ENCODE data around the gene C19orf85. TPM values are rescaled to one million over a fixed set of nuclear protein-coding genes. Genes with fewer than 3 reads are reported as not detected.

Gene C19orf85
- total and polyA plus RNA-seq, 9 donors: not detected

DNA sequence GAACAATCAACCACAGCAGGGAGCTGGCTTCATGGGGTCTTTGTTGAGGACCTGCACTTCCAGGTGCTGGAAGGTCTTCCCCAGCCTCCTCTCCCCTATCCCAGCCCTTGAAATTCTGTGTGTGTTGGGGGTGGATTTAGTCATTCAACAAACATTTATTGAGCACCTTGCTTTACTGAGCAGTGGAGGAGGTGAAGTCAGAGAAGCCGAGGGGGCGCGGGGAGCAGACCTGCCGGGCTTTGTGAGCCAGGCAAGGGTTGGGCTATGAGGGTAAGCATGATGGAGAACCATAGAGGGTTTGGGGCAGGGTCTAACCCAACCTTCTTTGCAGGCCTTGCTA lies 3.5 kb upstream of the C19orf85 start:
- no peak overlapping the region for H3K4me3 ChIP-seq
- intact Hi-C loops (cut with DNase I): loop anchor here in 2 of 4 donors (5.0 kb wide), 2 partner anchors 34 to 39 kb away; no protein-coding TSS in a partner anchor
- no peak for TF ChIP-seq EP300 (IDR thresholded peaks at IDR 0.05)
- TF ChIP-seq POLR2A (IDR thresholded peaks at IDR 0.05): no peak
- TF ChIP-seq, protein P1, sequence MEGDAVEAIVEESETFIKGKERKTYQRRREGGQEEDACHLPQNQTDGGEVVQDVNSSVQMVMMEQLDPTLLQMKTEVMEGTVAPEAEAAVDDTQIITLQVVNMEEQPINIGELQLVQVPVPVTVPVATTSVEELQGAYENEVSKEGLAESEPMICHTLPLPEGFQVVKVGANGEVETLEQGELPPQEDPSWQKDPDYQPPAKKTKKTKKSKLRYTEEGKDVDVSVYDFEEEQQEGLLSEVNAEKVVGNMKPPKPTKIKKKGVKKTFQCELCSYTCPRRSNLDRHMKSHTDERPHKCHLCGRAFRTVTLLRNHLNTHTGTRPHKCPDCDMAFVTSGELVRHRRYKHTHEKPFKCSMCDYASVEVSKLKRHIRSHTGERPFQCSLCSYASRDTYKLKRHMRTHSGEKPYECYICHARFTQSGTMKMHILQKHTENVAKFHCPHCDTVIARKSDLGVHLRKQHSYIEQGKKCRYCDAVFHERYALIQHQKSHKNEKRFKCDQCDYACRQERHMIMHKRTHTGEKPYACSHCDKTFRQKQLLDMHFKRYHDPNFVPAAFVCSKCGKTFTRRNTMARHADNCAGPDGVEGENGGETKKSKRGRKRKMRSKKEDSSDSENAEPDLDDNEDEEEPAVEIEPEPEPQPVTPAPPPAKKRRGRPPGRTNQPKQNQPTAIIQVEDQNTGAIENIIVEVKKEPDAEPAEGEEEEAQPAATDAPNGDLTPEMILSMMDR (IDR thresholded peaks at IDR 0.05): no peak
- no peaks in the 10 kb centered on the region for H3K9me3 ChIP-seq
- DNase-seq: peak in 1 of 5 donors; percentile 23
- no peak overlapping the region for H3K27ac ChIP-seq
- H3K4me1 ChIP-seq (ENCODE audit: insufficient read depth): peaks cover 3% of the 10 kb centered on the region
- no peaks in the 10 kb centered on the region for H3K27me3 ChIP-seq
- no peaks in the 10 kb centered on the region for H3K36me3 ChIP-seq
- WGBS, 3 donors: 16 to 39% (median 17%) methylated on average over 4 of the region's 4 CpGs

DNA sequence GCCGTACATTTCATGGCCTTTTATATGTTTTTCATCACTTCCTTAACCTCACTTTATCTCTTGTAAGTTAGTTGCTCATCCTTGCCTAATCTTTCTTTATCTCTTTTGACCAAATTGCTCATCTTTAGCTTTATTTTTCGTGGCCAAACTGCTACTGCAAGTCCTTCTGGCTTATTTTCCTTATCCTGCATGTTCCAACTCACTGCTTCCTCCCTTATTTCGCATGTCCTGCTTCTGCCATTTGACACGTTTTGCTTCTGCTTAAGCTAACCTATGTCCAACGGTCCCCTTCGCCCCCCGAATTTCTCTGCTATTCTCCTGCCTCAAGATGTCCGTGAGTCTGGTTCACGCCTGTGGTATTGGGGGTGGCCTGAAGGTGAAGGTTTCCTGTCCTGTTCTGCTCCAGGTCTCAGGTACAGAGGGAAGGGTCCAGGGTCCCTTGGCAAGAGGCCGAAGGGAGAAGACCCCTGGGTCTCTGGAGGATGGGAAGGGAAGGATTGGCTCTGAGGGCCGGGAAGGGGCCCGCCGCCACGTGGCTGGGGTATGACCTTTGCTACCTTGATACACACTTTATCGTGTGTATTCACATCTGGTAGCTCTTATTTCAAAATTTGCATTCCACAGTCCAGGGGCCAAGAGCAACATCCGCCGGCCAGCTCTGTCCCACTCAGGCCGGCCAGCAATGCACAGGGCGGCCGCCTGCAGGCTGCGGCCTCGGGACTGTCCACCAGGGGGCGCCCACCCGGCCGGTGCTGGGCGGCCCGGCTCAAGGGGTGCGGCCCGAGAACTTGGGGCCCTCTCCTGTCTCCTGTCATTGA lies 2.9 kb upstream of the C19orf85 start:
- no peak overlapping the region for H3K27ac ChIP-seq
- TF ChIP-seq, protein P1 (IDR thresholded peaks at IDR 0.05): peak; percentile 94 to 99 (median 96)
- TF ChIP-seq POLR2A (IDR thresholded peaks at IDR 0.05): no peak
- TF ChIP-seq EP300 (IDR thresholded peaks at IDR 0.05): no peak
- H3K27me3 ChIP-seq: no peaks in the 10 kb centered on the region
- 10 to 16% (median 13%) methylated on average over 28 to 29 of the region's 29 CpGs for WGBS, 3 donors
- intact Hi-C loops (cut with DNase I): loop anchor here in 2 of 4 donors (5.0 kb wide), 2 partner anchors 35 to 40 kb away; no protein-coding TSS in a partner anchor
- no peaks in the 10 kb centered on the region for H3K9me3 ChIP-seq
- no peaks in the 10 kb centered on the region for H3K36me3 ChIP-seq
- H3K4me3 ChIP-seq: no peak overlapping the region
- DNase-seq: peak; percentile 70 to 88 (median 80)
- H3K4me1 ChIP-seq (ENCODE audit: insufficient read depth): peaks cover 3% of the 10 kb centered on the region

DNA sequence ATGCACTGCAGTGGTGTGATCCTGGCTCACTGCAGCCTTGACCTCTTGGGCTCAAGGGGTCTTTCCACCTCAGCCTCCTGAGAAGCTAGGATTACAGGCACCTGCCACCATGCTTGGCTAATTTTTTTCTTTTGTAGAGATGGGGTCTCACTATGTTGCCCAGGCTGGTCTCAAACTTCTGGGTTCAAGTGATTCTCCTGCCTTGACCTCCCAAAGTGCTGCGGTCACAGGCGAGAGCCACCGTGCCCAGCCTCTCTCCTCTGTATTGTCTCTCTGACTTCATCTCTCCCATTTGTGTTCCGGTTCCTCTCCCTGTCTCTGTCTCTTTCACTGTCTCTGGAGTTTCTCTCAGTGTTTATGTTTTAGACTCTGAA lies 1.7 kb upstream of the C19orf85 start:
- TF ChIP-seq POLR2A (IDR thresholded peaks at IDR 0.05) (no peak), EP300 (IDR thresholded peaks at IDR 0.05) (no peak)
- TF ChIP-seq, protein P1 (IDR thresholded peaks at IDR 0.05): no peak
- no peaks in the 10 kb centered on the region for H3K27me3 ChIP-seq
- WGBS, 3 donors: 84 to 91% (median 85%) methylated on average over 4 of the region's 4 CpGs
- H3K9me3 ChIP-seq: no peaks in the 10 kb centered on the region
- no peak overlapping the region for H3K4me3 ChIP-seq
- DNase-seq: no peak
- no peaks in the 10 kb centered on the region for H3K36me3 ChIP-seq
- H3K4me1 ChIP-seq (ENCODE audit: insufficient read depth): peaks cover 3% of the 10 kb centered on the region
- intact Hi-C loops (cut with DNase I): loop anchor here in 2 of 4 donors (5.0 kb wide), 2 partner anchors 36 to 41 kb away; no protein-coding TSS in a partner anchor
- H3K27ac ChIP-seq: no peak overlapping the region

DNA sequence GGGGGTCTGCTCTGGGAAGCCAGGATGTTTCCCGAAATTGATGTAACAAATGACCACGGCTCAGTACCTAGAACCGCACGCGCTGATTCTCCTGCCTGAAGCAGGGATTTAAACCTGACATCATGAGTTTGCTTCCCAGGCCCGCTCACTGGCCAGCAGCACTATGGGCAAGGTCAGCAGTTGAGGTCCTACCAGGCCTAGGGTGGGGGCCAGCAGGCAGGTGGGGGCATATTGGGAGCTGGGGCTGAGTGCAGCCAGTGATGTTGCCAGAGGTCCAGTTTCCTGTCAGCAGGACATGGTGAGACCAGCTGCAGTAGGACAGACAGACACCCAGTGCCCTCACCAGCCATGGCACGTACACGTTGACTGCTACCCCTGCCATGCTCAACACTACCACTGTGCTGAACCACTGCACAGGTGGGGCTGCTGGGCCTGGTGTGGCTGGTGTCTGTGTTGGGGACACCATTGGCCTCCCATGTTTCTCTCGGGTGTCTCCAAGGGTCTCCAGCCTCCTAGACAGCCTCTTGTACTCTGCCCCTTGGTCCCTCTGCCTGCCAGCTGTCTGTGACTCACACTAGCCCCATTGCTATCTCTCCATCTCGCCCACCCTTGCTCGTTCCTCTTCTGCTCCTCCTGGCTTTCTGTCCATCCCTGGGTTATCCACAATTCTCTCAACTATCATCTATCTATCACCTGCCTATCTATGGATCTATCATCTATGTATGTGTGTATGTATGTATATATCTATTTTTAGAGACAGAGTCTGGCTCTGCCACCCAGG lies 1.1 kb upstream of the C19orf85 start:
- no peaks in the 10 kb centered on the region for H3K9me3 ChIP-seq
- H3K36me3 ChIP-seq: no peaks in the 10 kb centered on the region
- no peak overlapping the region for H3K4me3 ChIP-seq
- intact Hi-C loops (cut with DNase I): loop anchor here in 2 of 4 donors (5.0 kb wide), 2 partner anchors 37 to 42 kb away; no protein-coding TSS in a partner anchor
- 83 to 90% (median 88%) methylated on average over 11 of the region's 11 CpGs for WGBS, 3 donors
- TF ChIP-seq EP300 (IDR thresholded peaks at IDR 0.05) (no peak), POLR2A (IDR thresholded peaks at IDR 0.05) (no peak)
- TF ChIP-seq, protein P1 (IDR thresholded peaks at IDR 0.05): no peak
- H3K27ac ChIP-seq: no peak overlapping the region
- H3K27me3 ChIP-seq: no peaks in the 10 kb centered on the region
- H3K4me1 ChIP-seq (ENCODE audit: insufficient read depth): peaks cover 3% of the 10 kb centered on the region
- DNase-seq: peak in 1 of 5 donors; percentile 21

Data from ovary (tissue), 9 donors.